Esophagus mucosa (tissue), 1 donor: ENCODE results near the gene ZFAND3. TPM values are rescaled to one million over a fixed set of nuclear protein-coding genes. Genes with fewer than 3 reads are reported as not detected.

Experiments
- ATAC-seq: fragments of 200-7000 bp; cut with Tn5 transposase; one replicate; pipeline ENCODE4 v1.9.1; 2020
- total RNA-seq: library from RNA; stranded (reverse); gene quantifications from one replicate; pipeline ENCODE4 v1.2.4, GENCODE V29; 2023
- donor health status: DM: yes; HTN: yes; CAD: no.

ZFAND3 gene
- total RNA-seq, 1 donor from 2014 or later: 42.6 TPM

DNA sequence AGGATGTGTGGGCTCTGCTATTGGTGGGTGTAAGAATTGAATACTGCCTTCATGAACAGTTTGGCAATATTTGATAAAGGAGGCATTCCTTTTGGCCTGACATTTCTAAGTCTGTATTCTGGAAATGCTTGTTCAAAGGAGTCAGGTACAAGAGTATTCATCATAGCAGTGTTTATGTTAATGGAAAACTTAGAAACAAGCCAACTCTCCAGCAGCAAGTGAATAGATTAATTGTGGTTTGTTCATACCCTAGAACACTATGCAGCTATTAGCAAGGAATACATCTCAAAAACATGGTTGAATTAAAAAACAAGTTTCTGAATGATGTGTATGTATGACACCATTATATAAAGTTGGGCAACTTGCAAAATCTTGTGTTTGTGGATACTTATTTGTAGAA lies 195.8 kb downstream of the ZFAND3 start:
- no peak for ATAC-seq

DNA sequence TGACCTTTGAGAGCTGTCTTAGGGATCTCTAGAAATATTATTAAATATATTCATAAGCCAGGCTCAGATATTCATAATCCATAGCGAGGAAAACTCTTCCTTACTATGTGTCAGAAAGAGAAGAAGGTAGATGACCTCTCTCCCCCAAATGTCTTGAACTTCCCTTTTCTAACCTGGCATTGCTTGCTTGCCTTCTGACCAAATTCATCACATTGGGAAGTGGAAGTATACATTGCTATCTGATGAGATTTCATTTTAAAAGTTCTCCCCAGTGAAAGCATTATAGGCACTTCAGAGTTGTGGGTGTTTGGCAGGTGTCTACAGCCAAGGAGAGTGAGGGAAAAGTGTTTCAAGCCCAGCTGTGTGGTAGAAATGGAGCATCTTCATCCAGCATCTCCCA lies 197.3 kb downstream of the ZFAND3 start:
- no peak for ATAC-seq

DNA sequence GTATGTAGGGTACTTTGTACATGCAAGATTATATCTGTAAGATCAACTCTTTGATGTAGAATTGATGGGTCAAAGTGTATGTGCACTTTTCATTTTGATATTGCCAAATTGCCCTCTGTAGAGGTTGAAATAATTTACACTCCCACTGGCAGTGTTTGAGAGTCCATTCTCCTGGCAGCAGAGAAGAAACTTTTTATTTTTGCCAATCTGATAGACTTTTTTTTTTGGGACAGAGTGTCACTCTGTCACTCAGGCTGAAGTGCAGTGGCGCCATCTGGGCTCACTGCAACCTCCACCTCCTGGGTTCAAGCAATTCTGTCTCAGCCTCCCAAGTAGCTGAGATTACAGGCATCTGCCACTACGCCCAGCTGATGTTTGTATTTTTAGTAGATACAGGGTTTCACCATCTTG lies 199.2 kb downstream of the ZFAND3 start:
- no peak for ATAC-seq

DNA sequence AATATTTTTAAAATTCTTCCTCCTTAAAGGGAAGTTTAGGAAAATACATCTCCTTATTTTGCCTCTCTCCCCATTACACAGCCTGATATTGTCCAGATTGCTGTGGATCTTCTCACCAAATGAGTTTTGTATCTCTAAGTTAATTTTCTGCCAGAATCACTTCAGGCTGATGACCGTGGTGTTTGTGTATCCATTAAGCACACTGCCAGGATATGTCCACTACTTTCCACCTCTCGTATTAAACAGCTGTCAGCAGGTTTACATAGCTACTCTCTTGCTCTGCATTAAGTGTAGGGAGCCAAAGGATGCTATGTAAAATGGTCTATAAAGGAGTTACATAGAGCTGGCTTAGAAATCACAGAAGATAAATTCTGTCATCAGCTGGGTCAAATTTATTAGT lies 201.1 kb downstream of the ZFAND3 start:
- no peak for ATAC-seq

DNA sequence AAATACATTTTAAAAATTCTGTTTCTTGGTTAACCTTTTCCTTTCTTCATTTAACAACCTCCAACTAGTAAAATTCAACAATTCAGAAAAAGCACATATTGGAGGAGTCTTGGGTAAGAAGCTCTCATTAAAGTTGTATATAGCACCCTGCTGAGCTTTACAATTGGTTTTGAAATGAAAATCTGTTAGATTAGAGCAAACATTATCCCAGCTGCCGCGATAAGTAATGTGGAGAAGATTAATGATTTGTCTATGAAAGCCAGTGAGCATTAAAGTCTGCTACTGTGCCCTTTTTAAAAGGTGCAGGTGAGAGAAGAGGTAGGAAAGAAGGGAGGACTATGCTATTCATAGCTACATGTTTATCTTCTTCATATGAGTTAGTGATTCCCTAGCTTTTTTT lies 201.5 kb downstream of the ZFAND3 start:
- no peak for ATAC-seq

DNA sequence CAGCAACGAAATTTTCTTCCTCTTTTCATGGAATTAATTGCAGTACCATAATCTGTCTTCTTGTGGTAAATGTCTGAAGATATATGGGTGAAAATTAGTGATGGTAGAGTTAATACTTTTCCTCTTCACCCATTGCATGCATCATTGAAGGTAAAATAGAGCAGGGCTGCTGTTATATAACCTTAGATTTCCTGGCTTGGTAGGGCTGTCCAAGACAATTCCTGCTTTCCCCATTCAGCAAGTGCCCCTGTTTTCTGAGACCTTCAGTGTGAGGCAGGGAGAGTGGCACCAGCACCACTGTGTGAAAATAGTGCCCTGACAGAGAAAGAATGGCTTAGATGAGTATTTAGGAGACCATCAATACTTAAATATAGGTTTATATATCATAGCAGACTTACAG lies 202.0 kb downstream of the ZFAND3 start:
- ATAC-seq: no peak

DNA sequence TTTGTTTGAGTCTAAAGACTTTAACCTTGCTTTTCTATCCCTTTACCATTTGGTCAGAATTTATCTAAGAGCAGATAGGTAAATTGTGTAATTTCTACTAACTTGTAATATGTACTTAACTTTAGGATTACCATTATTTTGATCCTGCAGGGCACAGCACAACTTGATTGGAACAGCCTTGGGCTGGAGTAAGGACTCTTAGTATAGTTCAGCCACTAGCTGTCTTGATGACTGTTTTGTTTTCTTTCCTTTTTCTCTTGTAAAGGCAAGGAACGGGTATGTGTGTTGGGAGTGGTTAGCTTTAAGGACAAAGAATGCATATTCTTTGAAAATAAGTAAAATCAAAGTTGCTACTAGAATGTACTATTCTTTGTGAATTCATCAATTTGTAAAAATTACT lies 203.2 kb downstream of the ZFAND3 start:
- ATAC-seq: no peak

DNA sequence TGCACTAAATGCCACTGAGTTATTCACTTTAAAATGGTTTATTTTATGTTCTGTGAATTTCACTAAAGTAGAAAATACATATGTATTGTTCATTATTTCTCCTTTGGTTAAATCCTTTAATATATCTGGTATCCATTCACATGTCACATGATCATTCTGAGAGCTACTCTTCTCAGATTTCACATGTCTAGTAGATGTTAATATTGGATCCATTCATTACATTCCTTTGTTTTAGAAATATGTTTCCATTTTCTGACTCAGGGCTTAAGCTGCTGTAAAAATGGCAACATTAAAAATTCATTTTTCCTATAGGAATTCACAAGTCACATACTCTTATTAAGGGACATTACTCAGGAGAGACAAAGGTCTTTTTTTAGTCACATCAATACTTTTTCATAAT lies 205.4 kb downstream of the ZFAND3 start:
- ATAC-seq: no peak

DNA sequence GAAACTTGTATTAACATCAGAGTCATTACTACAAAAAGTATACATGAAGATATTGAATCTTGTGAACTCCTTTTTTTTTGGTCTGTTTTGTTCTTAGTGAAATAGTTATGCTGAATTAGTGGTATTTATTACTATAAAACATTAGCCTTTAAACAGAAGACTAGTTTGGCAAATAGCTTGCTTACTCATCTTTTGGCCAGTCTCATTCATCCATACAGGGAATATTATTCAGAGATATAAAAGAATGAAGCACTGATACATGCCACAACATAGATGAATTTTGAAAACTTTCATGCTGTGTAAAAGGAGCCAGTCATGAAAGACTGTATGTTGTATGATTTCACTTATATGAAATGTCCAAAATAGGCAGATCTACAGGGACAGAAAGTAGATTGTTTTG lies 205.9 kb downstream of the ZFAND3 start:
- ATAC-seq: no peak

DNA sequence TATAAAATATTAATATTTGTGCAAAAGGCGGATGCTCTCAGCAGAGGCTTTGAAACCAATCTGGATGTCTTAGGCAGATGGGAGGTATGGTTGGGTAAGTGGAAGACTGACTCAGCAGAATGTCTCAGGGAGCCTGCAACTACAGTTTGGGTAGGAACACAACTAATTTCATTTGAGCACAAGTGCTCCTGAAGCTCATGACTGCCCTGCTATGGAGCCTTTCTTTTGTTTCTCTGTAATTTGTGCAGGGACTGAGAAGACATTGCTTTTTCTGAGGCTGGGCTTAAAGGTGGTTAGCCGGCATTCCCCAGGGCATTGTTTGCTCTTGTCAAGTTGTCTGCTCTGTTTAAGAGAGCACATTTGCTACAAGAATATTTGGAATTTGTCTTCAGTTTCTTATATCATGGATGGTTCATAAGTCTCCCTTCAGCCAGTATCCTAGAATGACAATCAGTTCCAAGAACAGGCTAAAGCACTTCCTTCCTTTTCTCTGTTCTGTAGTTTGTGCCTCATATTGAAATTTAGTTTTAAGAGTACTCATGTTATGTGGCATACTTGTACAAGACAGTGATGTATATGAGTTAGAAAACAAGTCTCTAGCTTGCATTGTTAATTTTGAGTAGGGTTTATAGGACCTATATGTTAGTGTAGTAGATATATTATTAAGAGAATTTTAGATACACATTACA lies 208.3 kb downstream of the ZFAND3 start:
- no peak for ATAC-seq

DNA sequence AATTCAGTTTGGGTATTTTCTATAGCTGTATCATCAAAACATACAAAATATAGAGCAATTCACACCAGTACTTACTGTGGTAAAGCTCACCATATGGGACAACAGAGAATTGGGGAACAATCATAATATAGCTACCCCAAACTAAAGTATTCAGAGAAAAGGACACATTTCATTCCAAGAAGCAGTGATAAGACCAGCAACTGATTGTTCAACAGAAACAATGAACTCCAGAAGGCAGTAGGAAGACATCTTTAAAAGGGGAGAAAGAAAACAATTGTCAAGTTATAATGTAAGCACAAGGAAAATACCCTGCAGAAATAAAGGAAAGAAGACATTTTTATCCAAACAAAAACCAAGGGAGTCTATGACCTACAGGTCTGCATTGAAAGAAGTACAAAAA lies 210.9 kb downstream of the ZFAND3 start:
- no peak for ATAC-seq

DNA sequence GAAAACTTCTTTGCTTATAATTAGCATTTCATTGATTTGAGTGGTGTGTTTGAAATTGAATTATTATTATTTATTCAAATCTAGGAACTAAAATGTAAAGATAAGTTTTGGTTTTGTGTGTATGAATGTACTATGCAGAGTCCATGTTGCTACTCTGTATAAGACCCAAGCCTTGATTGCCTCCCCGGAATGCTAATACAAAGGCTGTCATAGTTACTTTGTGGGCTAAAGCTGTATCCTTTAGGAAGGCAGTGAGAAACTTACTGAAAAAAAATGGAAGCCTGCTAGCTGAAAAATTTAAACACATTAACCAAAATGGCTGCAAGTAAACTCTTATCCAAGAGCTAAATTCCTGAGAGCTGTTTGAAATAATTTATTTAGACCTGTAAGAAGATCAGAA lies 213.3 kb downstream of the ZFAND3 start:
- no peak for ATAC-seq

DNA sequence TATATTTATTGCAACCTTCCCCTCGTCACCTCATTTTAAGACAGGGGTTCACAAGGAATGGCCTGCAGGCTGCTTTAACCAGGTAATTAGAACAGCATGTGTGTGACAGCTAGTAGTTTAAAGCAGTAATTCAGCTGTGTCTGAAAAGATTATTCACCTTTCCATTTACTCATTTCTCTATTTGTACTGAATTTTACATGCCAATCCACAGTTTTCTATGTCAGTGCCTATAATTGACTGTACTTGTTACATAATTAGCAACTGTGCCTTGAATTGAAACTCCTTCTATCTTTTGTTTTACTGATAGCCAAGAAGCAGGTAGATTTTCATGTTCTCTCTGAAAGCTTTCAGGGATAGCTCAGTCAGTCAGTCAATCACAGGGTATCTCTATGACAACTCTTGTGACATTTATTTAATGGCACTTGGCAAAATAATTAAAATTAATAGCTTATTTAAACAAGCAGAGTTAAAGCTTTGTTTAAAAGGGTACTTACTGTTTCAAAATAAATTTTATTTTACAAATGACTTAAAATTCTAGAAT lies 214.0 kb downstream of the ZFAND3 start:
- ATAC-seq: no peak

DNA sequence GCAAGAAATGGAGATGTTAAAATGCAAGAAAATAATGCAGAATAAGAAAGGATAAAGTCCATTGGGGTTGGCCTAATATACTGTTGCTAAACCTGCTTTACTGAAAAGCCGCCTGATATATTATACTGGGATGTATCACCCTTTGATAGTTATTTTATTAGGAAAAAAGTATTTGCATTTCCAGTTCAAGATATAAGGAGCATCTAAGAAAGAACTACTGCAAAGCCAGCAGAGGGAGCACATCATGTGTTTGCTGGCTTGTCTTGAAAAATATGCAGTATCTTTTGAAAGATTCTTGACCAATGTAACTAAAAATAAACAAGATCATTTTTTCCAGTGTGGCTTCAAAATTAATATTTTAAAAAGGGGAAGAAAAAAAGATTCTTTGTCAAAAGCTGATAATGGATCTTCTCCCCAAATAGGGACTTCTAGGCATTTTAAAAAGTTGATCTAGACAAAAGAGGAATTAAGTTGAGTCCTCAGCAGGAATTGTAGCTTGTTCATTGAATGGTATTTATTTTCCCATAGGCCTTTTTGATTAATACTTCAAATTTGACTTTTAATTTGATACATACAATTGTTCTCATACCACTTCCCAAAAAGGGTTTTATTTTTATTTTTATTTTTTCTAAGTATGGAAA lies 214.9 kb downstream of the ZFAND3 start:
- ATAC-seq: no peak

DNA sequence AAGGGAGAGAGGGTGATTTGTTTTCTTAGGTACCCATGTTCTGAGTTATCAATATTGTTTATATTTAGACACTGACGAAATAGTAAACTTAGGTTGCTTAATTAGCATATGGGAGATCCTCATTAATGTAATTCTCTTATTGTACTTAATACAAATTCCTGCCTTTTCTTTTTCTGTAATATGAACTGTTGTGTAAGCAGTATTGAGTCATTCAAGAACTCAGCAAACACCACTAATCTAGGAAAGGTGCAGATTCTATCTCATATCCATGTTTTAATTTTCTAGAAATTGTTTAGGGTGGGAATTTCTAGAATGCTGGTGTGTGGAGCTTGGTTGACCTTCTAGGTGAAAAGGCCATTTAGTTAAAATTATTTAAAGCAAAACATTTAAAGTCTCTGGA lies 216.0 kb downstream of the ZFAND3 start:
- no peak for ATAC-seq

DNA sequence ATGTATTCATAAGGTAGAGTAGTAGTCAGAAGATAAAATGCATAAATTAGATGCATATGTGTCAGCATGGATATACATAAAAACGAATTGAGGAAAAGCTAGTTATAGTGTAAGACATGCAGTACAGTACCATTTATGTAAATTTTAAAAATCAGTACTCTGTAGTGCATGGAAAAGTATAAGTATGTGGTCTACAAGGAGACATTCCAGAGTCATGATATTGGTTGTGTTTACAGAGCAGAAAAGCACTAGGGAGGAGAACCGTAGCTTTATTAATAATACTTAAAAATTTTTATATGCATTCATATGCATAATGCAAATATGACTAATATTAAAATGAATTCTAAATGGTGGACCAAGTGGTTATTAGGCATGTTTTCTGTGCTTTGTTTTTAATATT lies 220.0 kb downstream of the ZFAND3 start:
- no peak for ATAC-seq

DNA sequence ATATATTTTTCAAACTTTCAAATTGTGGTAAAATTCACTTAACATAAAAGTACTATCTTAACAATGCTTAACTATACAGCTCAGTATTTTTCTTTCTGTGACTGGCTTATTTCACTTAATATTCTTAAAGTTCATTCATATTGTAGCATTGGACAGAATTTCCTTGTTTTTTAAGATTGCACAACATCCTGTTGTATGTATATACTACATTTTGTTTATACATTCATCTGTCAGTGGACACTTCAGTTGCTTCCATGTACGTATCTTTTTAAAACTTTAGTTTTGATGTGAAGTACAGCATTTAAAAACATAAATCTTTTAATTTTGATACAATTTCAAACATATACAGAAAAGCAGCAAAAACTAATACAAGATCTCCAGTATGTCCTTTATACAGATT lies 220.7 kb downstream of the ZFAND3 start:
- no peak for ATAC-seq

DNA sequence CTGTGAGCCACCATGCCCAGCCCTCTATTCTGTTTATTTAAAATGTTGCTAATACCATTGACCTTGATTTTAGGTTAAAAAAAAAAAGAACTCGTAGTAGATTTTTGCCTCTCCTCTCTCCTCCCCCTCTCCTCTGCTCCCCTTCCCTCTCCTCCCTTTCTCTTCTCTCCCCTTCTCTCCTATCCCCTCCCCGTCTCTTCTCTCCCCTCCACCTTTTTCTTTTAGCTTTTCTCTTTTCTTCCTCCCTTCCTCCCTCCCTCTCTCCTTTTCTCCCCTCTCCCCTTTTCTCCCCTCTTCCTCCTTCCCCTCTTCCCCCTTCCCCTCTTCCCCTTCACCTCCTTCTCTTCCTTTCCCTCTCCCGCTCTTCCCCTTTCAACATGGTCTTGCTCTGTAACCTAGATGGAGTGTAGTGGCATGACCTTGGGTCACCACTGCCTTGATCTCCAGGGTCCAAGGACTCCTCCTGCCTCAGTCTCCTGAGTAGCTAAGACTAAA lies 223.8 kb downstream of the ZFAND3 start:
- ATAC-seq: no peak

DNA sequence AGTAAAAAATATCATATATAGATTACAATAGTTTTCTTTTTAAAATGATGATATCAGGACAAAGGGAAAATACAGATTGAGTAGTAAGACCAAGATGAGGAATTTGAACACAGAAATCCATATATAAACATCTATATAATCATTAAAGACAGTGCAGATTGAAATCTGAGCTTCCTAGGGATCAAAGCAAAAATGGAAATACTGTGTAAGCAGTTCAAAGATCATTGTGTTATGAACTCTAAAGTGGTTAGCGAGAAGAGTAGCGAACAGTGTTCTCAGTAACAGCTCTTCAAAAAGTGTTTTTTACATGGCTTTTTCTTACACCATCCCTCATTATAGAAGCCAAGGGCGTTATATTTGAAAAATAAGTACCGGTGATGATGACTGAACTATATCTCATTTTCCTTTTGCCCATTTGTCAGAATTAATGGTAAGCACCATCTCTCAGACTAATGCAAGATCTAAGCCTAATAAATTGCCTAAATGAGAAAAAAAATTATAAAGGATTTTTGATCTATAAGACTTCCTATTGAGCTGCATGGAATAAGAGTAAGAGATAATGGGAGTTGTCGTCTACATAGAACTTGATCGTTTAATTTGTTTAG lies 226.3 kb downstream of the ZFAND3 start:
- ATAC-seq: no peak

DNA sequence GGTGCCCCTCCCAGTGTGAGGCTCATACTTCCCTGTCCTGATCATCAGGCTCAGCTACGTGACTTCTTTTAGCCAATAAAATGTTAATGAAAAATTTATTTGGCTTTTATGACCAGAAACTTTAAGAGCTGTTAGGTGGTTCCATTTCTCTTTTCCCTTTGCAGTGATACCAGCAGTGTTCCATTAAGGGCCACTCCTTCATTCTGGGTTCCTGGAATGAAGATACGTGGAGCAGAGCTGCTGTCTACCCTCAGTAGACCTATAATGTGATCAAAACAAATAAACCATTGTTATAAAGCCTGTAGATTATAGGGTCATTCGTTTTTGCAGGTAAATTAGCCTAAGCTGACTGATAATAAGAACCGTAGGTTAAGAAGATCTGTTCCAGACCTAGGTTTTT lies 228.0 kb downstream of the ZFAND3 start:
- no peak for ATAC-seq

DNA sequence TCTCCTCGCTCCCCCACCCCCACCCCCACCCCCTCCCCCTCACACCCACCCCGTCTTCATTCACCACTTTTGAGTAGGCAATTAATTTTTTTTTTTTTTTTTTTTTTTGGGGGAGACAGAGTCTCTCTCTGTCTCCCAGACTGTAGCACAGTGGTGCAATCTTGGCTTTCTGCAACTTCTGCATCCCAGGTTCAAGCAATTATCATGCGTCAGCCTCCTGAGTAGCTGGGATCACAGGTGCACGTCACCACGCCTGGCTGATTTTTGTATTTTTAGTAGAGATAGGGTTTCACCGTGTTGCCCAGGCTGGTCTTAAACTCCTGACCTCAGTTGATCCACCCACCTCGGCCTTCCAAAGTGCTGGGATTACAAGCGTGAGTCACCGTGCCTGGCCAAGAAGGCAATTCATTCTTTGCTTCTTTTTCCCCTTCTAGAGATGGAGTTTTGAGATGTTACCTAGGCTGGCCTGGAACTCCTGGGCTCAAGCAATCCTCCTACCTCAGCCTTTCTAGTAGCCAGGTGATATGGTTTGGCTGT lies 230.4 kb downstream of the ZFAND3 start:
- peak; percentile 25 for ATAC-seq

DNA sequence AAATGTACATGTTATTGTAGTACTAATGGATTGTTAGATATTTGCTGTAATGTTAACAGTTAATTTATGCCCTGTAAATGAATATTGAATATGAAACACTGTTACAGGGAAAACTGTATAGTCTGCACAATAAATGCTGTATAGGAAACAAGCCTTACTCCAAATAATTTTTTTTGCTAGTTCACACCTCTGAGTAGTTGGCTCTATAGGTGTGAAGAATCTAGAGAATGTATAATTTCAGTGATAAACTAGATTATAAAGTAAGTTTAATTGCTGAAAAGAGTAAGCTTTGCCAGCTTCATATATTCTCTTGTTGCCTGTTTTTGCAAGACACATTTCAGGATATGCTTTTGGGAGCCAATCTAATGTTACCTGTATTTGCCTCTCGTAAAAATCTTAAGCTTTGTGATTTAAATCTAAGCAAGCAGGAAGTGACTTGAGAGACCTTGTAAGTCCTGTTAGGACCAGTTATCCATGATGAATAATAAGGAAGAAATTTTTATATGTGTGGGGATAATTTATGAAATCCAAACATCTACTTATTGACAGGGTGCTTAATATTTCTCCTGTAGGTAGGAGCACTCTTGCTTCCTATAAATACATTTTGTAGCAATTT lies 232.4 kb downstream of the ZFAND3 start:
- peak; percentile 63 for ATAC-seq
